ENCODE results near the gene METTL17. TPM values are rescaled to one million over a fixed set of nuclear protein-coding genes. Genes with fewer than 3 reads are reported as not detected.
"Not testable (repeated sequence)": the region's sequence is repeated elsewhere in the genome, so short reads cannot be mapped to it uniquely, and the experiment has no call there.

Gene METTL17
- 82.5 and 93.9 TPM in 2 replicates for total RNA-seq (2014; rRNA removed; shearing (Covaris generic); ENCODE audit: low replicate concordance)

GRCh38 chr14:20989787-20990600 is at the start of gene METTL17:
TSS of gene METTL17 (plus strand) at chr14:20989980. CDS start at chr14:20990003, 23 bp downstream.
- in situ Hi-C loops (cut with HindIII; ENCODE audit: low pct_unique_long_range_greater_than_20kb, low sequenced_read_pairs) = no loop called here
- DNase-seq (ENCODE audit: low read depth) = peak; percentile 87

DNA sequence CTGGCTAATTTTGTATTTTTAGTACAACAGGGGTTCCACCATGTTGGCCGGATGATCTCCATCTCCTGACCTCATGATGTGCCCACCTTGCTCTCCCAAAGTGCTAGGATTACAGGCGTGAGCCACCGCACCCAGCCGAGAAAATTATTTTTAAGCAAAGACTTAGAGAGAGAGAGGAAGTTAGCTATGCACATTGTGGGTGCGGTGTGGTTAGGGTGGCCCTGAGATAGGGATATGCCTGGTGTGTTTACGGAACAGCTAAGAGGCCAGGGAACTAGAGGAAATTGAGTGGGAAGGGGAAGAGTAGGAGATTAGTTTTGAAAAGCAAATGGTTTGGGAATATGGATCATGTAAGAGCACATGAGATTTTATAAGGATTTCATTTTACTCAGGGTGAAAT is 44.6 kb upstream of the METTL17 start:
- in situ Hi-C loops (cut with HindIII; ENCODE audit: low pct_unique_long_range_greater_than_20kb, low sequenced_read_pairs) = not testable (repeated sequence)

DNA sequence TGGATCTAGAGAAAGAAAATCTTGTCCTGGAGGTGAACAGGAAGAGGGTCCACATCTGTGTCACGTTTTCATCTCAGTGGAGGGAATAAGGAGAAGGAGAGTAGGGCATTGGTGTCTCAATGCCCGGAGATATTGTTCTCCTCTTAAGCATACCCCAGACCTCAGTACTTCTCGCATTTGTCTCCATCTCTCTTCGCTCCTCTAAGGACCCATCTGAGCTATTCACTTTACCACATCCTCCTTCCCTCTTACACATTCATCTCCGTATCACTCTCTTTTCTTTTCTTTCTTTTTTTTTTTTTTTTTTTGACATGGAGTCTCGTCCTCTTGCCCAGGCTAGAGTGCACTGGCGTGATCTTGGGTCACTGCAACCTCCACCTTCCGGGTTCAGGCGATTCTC is 43.1 kb upstream of the METTL17 start:
- in situ Hi-C loops (cut with HindIII; ENCODE audit: low pct_unique_long_range_greater_than_20kb, low sequenced_read_pairs) = not testable (repeated sequence)

More for the DNA sequence above, 44.6 kb upstream of the METTL17 start:
- DNase-seq (ENCODE audit: low read depth) = not testable (repeated sequence)

DNA sequence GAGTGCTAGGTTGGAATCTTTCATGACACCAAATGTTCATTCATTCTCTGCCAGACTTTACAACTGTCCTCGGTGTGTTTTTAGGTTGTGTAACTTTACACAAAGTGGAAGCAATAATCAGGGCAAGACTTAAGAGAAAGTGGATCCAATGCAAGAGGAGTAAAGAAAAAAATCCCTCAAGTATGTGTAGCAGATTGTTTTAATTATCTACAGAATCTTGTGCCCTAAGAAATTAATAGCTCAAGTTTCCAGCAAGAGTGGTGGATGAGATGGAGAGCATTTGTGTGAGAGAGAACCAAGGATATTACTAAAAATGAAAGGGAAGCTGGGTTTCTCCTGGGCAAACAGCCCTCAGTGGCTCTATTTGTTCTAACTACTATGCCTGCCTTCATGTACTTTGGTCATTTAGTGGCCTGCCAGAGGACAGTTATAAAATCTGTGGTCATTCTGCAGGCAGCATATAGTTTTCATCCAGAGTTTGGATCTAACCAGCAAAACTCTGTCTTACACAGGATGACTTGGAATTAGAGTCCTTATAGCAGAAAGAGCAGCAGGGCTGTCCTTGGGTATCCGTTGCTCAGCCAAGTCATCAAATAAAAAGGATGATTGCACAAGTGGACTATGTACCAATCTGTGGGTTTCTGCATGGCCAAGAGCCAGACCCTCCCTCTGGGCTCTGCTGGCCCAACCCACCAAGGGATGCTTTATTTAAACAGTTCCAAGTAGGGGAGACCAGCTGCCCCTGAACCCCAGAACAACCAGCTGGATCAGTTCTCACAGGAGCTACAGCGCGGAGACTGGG is 34.8 kb upstream of the METTL17 start, which contains the start of gene RNASE2:
Gene RNASE2 (plus strand): TSS at position 752 of the 802 bp plus-strand sequence. CDS start 285 bp downstream, outside the sequence.
- DNase-seq (ENCODE audit: low read depth); in situ Hi-C loops (cut with HindIII; ENCODE audit: low pct_unique_long_range_greater_than_20kb, low sequenced_read_pairs): not testable (repeated sequence)

More for the DNA sequence above, 43.1 kb upstream of the METTL17 start:
- not testable (repeated sequence) for DNase-seq (ENCODE audit: low read depth)

- in situ Hi-C loops (cut with HindIII; ENCODE audit: low pct_unique_long_range_greater_than_20kb, low sequenced_read_pairs); DNase-seq (ENCODE audit: low read depth): not testable (repeated sequence)
These were observed 34.3 kb upstream of the METTL17 start for GRCh38 chr14:20955538-20955873.

GRCh38 chr14:20956376-20956976 is 33.3 kb upstream of the METTL17 start:
- DNase-seq (ENCODE audit: low read depth) = no peak
- in situ Hi-C loops (cut with HindIII; ENCODE audit: low pct_unique_long_range_greater_than_20kb, low sequenced_read_pairs) = no loop called here

DNA sequence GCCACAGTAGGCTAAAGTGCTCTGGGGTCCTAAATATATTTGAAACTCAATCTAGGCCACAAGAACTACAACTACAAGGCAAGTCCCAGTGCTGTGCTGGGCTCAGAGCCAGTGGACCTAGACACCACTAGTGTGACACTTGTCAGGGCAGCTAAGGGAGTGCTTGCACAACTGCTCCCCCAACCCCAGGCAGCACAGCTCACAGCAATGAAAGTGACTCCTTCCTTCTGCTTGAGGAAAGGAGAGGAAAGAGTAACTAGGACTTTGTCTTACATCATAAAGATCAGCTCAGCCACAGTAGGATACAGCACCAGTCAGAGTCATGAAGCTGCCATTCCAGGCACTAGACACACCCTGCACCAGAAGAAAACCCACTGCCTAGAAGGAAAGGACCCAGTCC is 30.8 kb upstream of the METTL17 start:
- in situ Hi-C loops (cut with HindIII; ENCODE audit: low pct_unique_long_range_greater_than_20kb, low sequenced_read_pairs) = not testable (repeated sequence)

DNA sequence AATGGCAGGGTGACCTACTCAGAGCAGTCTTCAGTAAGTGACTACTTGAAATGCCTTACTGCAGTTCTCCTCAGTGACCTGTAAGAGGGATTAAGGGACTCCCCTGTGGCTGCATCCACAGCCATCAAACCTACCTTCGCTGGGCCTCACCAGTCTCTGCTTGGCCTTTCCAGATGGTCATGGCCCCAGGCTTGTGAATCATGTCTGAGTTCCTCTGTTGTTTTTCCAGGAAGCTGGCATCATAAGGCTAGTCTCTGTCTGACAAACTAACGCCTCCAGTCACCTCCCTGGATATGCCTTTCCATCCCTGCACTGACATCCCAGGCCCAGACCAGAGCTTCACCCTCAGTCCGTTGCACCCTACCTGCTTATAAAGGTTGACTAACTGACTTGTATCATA is 20.4 kb upstream of the METTL17 start:
- no peak for DNase-seq (ENCODE audit: low read depth)
- in situ Hi-C loops (cut with HindIII; ENCODE audit: low pct_unique_long_range_greater_than_20kb, low sequenced_read_pairs) = no loop called here

More for the DNA sequence above, 30.8 kb upstream of the METTL17 start:
- not testable (repeated sequence) for DNase-seq (ENCODE audit: low read depth)

- in situ Hi-C loops (cut with HindIII; ENCODE audit: low pct_unique_long_range_greater_than_20kb, low sequenced_read_pairs) = no loop called here
- DNase-seq (ENCODE audit: low read depth) = no peak
These were observed 19.2 kb upstream of the METTL17 start for GRCh38 chr14:20970647-20970982.

GRCh38 chr14:20970983-20971704 is 18.6 kb upstream of the METTL17 start:
- in situ Hi-C loops (cut with HindIII; ENCODE audit: low pct_unique_long_range_greater_than_20kb, low sequenced_read_pairs) = no loop called here
- peak; percentile 87 for DNase-seq (ENCODE audit: low read depth)

DNA sequence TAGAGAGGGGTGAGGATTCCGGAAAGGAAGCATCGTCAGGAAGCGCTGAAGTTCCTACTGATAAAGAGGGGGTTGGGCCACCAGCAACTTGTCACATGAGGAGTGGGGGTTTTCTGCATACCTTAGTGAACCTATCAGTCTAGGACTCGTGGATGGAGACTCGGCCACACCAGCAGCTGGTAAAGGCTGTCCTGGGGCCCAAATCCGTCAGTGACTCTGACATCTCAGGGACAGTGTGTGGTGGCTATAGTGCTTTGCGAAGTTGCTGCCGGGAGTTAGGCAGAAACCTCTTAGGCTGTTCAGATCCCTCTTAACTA is 18.1 kb upstream of the METTL17 start:
- no peak for DNase-seq (ENCODE audit: low read depth)
- in situ Hi-C loops (cut with HindIII; ENCODE audit: low pct_unique_long_range_greater_than_20kb, low sequenced_read_pairs) = no loop called here

DNA sequence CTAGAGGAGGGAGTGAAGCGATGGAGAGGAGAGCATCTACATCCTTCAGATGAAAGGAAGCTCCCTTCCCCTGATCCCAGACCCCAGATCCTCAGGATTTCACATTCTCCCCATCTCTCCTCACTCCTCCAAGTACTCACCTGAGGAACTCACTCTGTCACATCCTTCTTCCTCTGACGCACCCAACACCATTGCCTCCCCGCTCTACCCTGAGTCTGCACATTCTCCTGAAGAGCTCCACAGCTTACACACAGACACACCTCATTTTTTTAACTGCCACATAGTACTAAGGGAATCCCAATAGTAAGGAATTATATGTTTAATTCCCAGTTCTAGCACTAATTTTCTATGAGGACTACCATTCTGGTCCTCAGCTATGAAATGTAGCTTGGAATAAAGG is 16.3 kb upstream of the METTL17 start:
- no peak for DNase-seq (ENCODE audit: low read depth)
- in situ Hi-C loops (cut with HindIII; ENCODE audit: low pct_unique_long_range_greater_than_20kb, low sequenced_read_pairs) = no loop called here

DNA sequence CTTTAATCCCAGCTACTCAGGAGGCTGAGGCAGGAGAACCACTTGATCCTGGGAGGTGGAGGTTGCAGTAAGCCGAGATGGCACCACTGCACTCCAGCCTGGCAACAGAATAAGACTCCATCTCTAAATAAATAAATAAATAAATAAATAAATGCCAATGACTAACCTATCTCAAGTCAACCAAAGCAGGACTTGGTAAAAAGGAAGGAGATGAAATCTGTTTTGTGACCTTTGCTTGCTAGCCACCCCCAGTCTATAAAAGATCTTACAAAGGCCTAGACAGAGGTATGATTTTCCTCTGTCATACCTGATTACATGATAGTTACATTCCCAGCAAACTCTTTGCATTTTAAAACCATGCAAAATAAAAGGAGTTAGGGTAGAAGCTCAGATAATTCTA is 13.5 kb upstream of the METTL17 start:
- in situ Hi-C loops (cut with HindIII; ENCODE audit: low pct_unique_long_range_greater_than_20kb, low sequenced_read_pairs) = no loop called here
- peak; percentile 52 for DNase-seq (ENCODE audit: low read depth)

- no peak for DNase-seq (ENCODE audit: low read depth)
- in situ Hi-C loops (cut with HindIII; ENCODE audit: low pct_unique_long_range_greater_than_20kb, low sequenced_read_pairs) = no loop called here
These were observed 11.1 kb upstream of the METTL17 start for GRCh38 chr14:20978687-20979086.

- in situ Hi-C loops (cut with HindIII; ENCODE audit: low pct_unique_long_range_greater_than_20kb, low sequenced_read_pairs) = no loop called here
- no peak for DNase-seq (ENCODE audit: low read depth)
These were observed 8.9 kb upstream of the METTL17 start for GRCh38 chr14:20980906-20981305.

DNA sequence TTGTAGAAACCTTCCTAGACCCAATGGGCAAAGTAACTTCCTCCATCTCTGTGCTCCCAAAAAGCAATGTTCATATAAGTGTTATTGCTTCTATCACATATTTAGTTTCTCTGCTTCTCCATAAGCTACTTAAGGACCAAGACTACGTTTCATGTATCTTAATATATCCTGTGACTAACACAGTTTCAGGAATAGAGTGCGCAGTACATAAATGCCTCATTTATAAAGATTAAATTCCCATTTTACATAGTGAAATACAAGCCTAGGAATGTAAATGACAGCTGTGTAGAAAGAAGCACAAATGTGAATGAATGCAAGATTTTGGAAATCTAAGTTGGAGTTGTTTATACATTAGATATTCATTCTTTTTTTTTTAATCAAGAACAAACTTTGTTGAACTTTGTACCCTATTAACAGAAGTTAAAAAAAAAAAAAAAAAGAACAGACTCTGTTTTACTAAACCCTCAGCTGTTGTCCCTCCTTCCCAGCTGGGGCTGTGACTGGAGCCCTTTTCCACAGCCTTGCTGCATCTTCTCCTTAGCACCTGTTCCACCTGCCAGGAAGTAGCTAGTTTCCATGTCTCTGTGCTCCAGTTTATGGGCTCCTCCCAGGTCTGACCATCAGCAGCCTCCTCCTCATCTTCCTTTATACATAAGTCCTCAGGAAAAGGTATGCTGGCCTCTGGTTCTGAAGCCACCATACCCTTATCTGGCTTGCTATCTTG is 7.0 kb upstream of the METTL17 start:
- in situ Hi-C loops (cut with HindIII; ENCODE audit: low pct_unique_long_range_greater_than_20kb, low sequenced_read_pairs) = no loop called here

GRCh38 chr14:20985650-20986049 is 4.1 kb upstream of the METTL17 start:
- DNase-seq (ENCODE audit: low read depth); in situ Hi-C loops (cut with HindIII; ENCODE audit: low pct_unique_long_range_greater_than_20kb, low sequenced_read_pairs): not testable (repeated sequence)

More for the DNA sequence above, 7.0 kb upstream of the METTL17 start:
- no peak for DNase-seq (ENCODE audit: low read depth)

- in situ Hi-C loops (cut with HindIII; ENCODE audit: low pct_unique_long_range_greater_than_20kb, low sequenced_read_pairs) = no loop called here
- peak; percentile 77 for DNase-seq (ENCODE audit: low read depth)
These were observed 3.0 kb upstream of the METTL17 start for GRCh38 chr14:20986811-20987210.
